HepG2 (cell line): ENCODE data around the gene TOM1L2. TPM values are rescaled to one million over a fixed set of nuclear protein-coding genes. Genes with fewer than 3 reads are reported as not detected.

Experiments
- CBX5 ChIP-seq: sonication (generic); formaldehyde crosslinking; IDR thresholded peaks from 2 replicates; pipeline ENCODE4 v1.4.0; 2020; ENCODE audit warnings: missing genetic modification reagents, borderline replicate concordance
- LCORL ChIP-seq, 2 experiments: fragments of 450-650 bp in 1 of 2; sonication (generic) in 1 of 2; formaldehyde crosslinking in 1 of 2; IDR thresholded peaks; 2 replicates each; pipeline versions ENCODE4 v1.5.0 to v1.6.1; 2017 to 2020; ENCODE audit warnings: antibody characterized with exemption in 1 of 2, missing genetic modification reagents in 1 of 2
- NR0B2 ChIP-seq: sonication (generic); formaldehyde crosslinking; IDR thresholded peaks from 2 replicates; pipeline ENCODE4 v1.4.0; 2020; ENCODE audit warnings: mild to moderate bottlenecking, missing genetic modification reagents
- PRDM10 ChIP-seq: sonication (generic); formaldehyde crosslinking; IDR thresholded peaks from 2 replicates; pipeline ENCODE4 v1.4.0; 2020; ENCODE audit warnings: low read depth, missing genetic modification reagents
- SIN3B ChIP-seq: fragments of 150-350 bp; IDR thresholded peaks from 2 replicates; pipeline ENCODE4 v1.6.1; 2014; ENCODE audit warnings: low read length
- TEF ChIP-seq: sonication (generic); formaldehyde crosslinking; IDR thresholded peaks from 2 replicates; pipeline ENCODE4 v1.5.0; 2020; ENCODE audit warnings: missing genetic modification reagents
- XRCC5 ChIP-seq: fragments of 200-400 bp; formaldehyde crosslinking; optimal IDR thresholded peaks from 2 replicates; pipeline ENCODE3; 2017; ENCODE audit warnings: mild to moderate bottlenecking, low read length
- ZNF282 ChIP-seq: fragments of 450-650 bp; IDR thresholded peaks from 2 replicates; pipeline ENCODE4 v1.6.1; 2018; ENCODE audit not compliant: partially characterized antibody
- ZNF609 ChIP-seq: sonication (generic); formaldehyde crosslinking; IDR thresholded peaks from 2 replicates; pipeline ENCODE4 v1.4.0; 2020; ENCODE audit warnings: mild to moderate bottlenecking, missing genetic modification reagents, borderline replicate concordance
- ZNF687 ChIP-seq: sonication (generic); formaldehyde crosslinking; IDR thresholded peaks from 2 replicates; pipeline ENCODE4 v1.5.1; 2020; ENCODE audit warnings: mild to moderate bottlenecking, missing genetic modification reagents, moderate library complexity
- ZNF784 ChIP-seq: sonication (generic); formaldehyde crosslinking; IDR thresholded peaks from 2 replicates; pipeline ENCODE4 v1.5.1; 2020; ENCODE audit warnings: missing genetic modification reagents, mild to moderate bottlenecking, borderline replicate concordance
- polyA plus RNA-seq, 8 experiments: library from polyadenylated mRNA; depleted of rRNA in 3 of 8; stranded (reverse) in 7 of 8; unstranded in 1 of 8; fragments of >200 nt; fragmentation: Illumina TruSeq in 4 of 8; extraction: Trizol in 4 of 8; gene quantifications; 2 replicates each; pipeline versions ENCODE4 v1.2.1 to v1.2.3, GENCODE V29; 2011 to 2016; ENCODE audit warnings: low read depth in 4 of 8, missing spikeins in 1 of 8, mixed read lengths in 1 of 8; ENCODE audit not compliant: insufficient read depth in 1 of 8
- total RNA-seq, 5 experiments: library from RNA; depleted of rRNA; stranded (reverse); fragments of >200 nt; fragmentation: Illumina TruSeq; extraction: Trizol; gene quantifications; 2 replicates each; pipeline ENCODE4 v1.2.3, GENCODE V29; 2016; ENCODE audit warnings: low read depth in 1 of 5

Gene TOM1L2
- total and polyA plus RNA-seq, 2 of the 13 experiments (the other 11 are each of a cell fraction or from before 2014, with no cell fraction given): 4.7 to 7.4 TPM

- TF ChIP-seq TEF: no peak
- no peak for TF ChIP-seq PRDM10 (CRISPR knock-in tag)
- no peak for TF ChIP-seq ZNF609
- no peak for TF ChIP-seq CBX5
- no peak for TF ChIP-seq XRCC5
- TF ChIP-seq ZNF282: no peak
- TF ChIP-seq ZNF687 (CRISPR knock-in tag): peak; percentile 61
- TF ChIP-seq NR0B2: no peak
- TF ChIP-seq ZNF784 (CRISPR knock-in tag): no peak
- TF ChIP-seq LCORL (IDR thresholded peaks at IDR 0.05): no peak
- TF ChIP-seq LCORL (CRISPR knock-in tag; IDR thresholded peaks at IDR 0.05): no peak
- no peak for TF ChIP-seq SIN3B
These were observed 147.2 kb downstream of the TOM1L2 start (continued) for GRCh38 chr17:17824783-17825614.
